Inferior parietal cortex (tissue), 1 donor: ENCODE measurements around the gene KRTAP10-2.
"Not testable (repeated sequence)": the region's sequence is repeated elsewhere in the genome, so short reads cannot be mapped to it uniquely, and the experiment has no call there.

Source experiments
- DNase-seq: peaks from one replicate; pipeline ENCODE4 v3.0.0-alpha.2; 2016; ENCODE audit errors: extremely low spot score

The KRTAP10-2 gene

GRCh38 chr21:44514218-44514520 lies 37.1 kb downstream of the KRTAP10-2 start:
- no peak for DNase-seq

GRCh38 chr21:44513389-44514217 lies 37.7 kb downstream of the KRTAP10-2 start:
- DNase-seq, result no peak

DNA sequence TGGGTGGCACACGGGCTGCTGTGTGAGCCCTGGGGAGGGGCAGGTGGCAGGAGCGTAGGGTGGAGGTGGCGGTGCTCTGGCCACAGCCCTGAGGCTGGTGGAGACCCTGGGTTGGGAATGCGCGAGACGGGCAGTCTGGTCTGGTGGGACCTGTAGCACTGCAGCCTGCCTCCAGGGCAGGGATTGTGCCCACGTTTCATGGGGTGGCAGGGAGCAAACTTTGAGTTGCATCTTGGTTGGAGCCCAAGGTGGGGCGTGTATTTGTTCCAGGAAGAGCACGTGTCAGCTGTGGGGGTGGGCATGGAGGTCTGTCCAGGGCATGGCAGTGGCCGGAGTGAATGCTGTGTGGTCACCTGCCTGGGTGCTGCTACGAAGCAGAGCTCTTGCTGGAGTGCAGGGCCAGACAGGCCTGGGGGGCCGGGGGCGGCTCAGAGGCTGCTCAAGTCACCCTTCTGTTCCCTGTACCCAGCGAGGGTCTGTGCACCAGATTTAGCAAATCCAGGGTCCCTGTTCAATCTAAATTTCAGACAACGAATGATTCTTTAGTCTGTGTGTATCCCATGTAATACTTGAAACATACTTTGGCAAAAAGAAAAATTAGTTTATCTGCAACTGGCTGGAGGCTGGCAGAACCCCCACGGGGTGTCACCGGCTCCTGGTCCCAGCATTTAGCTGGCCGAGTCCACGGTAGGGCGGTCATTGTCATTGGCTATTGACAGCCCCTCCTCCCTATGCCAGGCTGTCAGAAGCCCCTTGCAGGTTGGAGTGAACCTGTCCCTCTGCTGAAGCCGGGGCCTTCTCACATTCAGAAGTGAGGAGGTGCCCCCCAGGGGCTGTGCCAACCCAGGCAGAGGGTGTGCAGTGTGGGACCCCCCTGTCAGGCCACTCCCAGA lies 38.6 kb downstream of the KRTAP10-2 start:
- DNase-seq, result no peak

GRCh38 chr21:44511938-44512275 lies 39.4 kb downstream of the KRTAP10-2 start:
- no peak for DNase-seq

DNA sequence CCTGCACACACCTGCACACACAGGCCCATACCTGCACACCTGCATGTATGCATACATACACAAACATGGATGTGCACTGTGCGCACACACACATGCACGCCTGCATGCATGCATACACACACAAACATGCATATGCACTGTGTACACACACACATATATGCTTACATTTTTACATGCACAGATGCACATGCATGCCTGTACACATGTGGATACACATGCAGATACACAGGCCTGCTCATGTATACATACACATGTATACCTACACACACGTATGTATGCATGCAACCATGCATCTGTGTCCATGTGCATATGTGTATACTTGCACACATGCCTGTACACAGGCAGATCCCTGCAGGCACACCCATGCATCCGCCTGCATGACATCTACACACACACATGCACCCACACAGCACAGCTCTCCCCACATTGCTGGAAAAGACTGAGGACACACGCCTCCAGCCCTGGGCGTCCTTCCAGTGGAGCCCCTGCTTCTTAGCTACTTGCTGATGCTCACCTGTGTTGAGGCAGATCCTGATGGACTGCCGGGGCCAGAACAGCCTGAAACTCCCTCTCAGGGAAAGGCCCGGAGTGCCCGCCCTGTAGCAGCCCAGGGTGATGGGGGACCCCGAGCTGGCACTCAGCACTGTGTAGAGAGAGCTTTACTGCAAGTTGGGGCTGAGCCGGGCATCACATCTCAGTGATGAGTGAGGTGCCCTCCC lies 39.9 kb downstream of the KRTAP10-2 start:
- DNase-seq, result no peak

DNA sequence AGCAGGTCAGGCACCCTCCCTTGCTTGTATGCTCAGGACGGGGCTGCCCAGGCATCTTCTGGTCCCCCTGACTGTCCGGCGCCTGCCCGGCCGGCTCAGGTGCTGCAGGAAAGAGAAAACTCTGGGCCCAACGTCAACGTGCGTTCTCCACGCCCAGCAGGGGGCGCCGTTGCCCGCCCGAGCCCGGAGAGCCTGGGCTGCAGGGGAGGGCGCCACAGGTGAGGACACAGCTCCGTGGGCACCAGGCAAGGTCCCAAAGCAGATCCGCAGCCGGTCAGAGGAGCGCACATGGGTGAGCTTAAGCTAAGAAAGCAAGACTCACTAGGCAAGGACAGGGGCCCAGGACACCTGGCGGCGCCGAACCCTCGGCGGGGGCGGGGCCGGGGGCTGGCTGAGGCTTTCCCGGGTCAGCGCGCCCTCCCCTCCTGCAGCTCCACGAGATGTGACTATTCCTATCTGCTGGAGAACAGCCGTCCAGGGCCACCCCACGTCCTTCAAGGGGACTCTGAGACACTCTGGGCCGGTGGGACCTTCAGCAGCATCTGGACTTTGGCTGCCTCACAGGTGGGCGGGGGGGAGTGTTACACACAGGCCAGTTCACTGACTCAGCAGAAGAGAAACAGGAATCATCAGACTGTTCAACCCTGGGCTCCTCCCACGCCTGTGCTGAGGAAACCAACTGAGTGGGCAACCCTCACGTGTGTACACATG lies 40.6 kb downstream of the KRTAP10-2 start:
- no peak for DNase-seq

DNA sequence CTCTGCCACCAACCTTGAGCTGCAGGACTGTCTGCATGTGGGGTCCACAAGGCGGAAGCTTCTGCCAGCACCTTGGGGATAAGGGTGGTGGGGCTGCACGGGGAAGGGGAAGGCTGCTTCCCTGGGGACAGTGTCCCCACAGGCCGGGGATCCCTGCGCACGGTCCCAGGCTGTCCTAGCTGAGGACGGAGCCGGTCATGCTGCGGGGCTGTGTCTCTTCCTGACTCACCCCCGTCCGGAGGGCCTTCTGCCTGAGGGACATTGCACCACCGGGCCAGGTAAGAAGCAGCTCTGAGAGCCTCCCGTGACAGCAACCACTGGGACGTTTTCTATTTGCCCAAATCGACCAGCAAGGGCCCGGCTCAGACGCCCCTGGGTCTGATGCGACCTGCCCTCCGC lies 41.2 kb downstream of the KRTAP10-2 start:
- DNase-seq, result no peak

GRCh38 chr21:44509539-44509938 lies 41.8 kb downstream of the KRTAP10-2 start:
- DNase-seq, result no peak

- no peak for DNase-seq
These were observed 42.4 kb downstream of the KRTAP10-2 start for GRCh38 chr21:44508711-44509445.

- no peak for DNase-seq
These were observed 42.9 kb downstream of the KRTAP10-2 start for GRCh38 chr21:44508426-44508710.

DNA sequence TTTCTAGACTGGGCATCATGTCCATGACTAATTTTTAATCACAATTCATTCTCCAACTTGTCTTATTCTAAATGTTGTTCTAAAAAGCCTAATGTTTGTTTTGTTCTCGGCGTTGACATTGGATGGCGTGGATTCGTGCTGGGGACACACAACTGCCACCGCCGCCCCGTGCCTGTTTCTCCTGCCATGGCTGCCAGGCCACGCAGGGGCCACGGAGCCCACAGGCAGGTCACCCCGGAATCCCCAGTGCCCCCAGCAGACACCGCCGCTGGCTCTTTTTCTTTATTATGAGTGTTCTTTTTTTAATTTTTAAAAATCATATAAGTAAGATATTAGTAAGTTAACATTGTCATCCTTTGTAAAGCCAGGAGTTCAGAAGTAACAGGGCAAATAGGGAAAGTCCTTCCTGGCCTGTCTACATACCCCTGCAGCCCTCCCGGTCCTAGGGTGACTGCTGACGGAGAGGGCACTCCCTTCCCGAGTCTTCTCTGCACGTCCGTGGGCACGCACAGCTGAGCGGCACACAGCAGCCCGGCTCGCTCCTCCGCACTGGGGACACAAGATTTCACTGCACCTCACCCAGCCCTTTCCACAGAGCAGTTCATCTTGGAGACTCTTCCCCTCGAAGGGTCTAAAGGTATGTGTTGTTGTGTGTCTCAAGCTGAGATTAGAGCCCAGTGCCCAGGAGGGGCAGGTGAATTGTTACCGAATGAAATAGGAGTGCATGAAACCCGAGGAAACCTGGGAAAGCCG lies 43.5 kb downstream of the KRTAP10-2 start:
- no peak for DNase-seq

DNA sequence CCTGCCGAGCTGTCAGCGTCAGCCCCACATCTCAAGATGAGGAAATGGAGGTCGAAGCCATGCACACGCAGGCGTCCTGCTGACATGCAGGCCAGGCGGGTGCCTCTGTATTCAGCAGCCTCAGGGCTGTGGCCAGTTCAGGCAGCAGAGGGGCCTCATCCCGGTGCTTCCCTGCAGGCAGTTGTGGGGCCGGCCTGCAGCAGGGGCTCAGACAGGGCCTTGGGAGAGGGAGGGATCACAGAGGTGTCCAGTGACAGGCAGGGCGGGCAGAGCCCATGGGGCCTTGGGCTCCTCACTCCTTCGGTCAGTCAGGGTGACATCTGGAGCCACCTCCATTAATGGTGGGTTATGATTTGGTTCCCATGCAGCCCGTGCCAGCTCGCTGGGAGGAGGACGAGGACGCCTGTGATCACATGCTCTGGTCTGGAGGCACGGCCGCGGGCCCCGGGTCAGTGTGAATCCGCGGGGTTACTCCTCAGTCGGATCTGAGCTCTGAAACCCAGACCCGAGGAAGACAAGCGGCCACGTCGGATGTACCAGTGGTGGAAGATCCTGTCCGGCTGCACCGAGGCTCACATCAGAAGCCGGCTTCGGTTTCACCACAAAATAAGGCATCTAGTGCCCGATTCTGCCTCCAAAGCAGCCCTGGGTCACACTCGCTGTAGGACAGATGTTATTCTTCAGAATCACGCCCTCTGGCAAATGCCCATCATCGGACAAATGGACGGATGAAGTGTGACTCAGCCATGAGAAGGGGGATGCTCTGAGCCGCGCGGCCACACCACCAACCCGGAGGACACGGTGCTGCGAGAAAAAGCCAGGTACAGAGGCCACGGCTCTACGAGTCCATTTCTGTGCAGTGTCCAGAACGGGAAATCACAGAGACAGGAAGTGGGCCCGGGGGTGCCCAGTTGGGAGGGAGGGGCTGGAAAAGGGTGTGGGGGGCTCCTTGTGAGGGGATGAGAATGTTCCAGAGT lies 44.7 kb downstream of the KRTAP10-2 start:
- DNase-seq, result no peak

GRCh38 chr21:44505673-44506278 lies 45.5 kb downstream of the KRTAP10-2 start:
- no peak for DNase-seq

- DNase-seq, result no peak
These were observed 47.4 kb downstream of the KRTAP10-2 start for GRCh38 chr21:44503901-44504399.

GRCh38 chr21:44503006-44503889 lies 48.1 kb downstream of the KRTAP10-2 start:
- not testable (repeated sequence) for DNase-seq

DNA sequence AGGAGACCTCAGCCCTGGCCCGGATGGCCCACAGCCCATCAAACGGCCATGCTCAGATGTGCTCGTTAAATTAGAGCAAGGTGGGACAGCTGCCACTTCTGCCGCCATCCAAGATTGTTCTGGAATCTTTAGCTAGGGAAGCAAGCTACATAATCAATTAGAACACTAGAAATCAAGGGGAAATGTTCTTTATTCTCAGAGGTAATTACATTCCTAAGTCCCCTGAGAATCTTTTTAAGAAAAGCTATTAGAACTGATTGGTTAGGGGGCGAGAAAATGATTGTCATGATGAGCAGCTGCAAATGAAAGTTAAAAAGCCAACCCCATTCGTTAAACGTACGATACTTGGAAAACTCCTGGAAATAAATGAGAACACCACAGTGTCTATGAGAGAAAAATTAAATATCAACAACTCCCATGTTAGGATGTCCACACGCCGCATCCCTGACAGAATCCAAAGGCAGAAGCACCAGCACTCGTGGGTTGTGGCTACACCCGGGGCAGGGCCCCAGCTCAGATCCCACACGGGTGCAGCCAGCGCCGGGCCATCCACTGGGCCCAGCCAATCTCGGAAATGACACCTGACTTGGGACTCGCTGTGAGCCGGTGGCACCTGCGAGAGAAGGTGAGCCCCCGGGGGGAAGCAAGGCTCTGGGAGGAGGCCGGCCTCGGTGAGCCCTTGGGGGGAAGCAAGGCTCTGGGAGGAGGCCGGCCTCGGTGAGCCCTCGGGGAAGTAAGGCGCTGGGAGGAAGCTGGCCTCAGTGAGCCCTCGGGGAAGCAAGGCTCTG lies 48.9 kb downstream of the KRTAP10-2 start:
- no peak for DNase-seq
